Stomach (tissue), 4 donors: Measurements from ENCODE around the gene KRTAP10-5.

Source experiments
- CTCF ChIP-seq, 7 experiments: fragments of 450-650 bp in 4 of 7; fragments of 200-600 bp in 3 of 7; sonication (generic) in 3 of 7; IDR thresholded peaks; one replicate each; pipeline ENCODE4 v1.5.1; 2016 to 2019; ENCODE audit warnings: antibody characterized with exemption in 7 of 7, control low read depth in 2 of 7, mild to moderate bottlenecking in 1 of 7
- POLR2A ChIP-seq, 4 donors: fragments of 450-650 bp; IDR thresholded peaks; one replicate each; pipeline ENCODE4 v1.6.1; 2016; ENCODE audit warnings: antibody characterized with exemption in 4 of 4, control low read depth in 2 of 4, mild to moderate bottlenecking in 1 of 4, moderate library complexity in 1 of 4

- TF ChIP-seq CTCF (IDR thresholded peaks at IDR 0.05): no peak
- TF ChIP-seq POLR2A (IDR thresholded peaks at IDR 0.05): no peak
Measured at GRCh38 chr21:44613386-44614155, 33.2 kb upstream of the KRTAP10-5 start.
